ENCODE data around the gene PILRB. TPM values are rescaled to one million over a fixed set of nuclear protein-coding genes. Genes with fewer than 3 reads are reported as not detected.
"Not testable (repeated sequence)": the region's sequence is repeated elsewhere in the genome, so short reads cannot be mapped to it uniquely, and the experiment has no call there.

The PILRB gene
- polyA plus RNA-seq, 1 donor from 2014 or later, result 222 TPM

- H3F3A ChIP-seq (ENCODE audit: insufficient read depth, low read length, poor library complexity, severe bottlenecking); H2AFZ ChIP-seq (ENCODE audit: low read depth, low read length); H4K20me1 ChIP-seq (ENCODE audit: insufficient read depth); H3K4me2 ChIP-seq (ENCODE audit: low read length); H3K9ac ChIP-seq (ENCODE audit: low read length); H3K27ac ChIP-seq (ENCODE audit: low read length); H3K79me2 ChIP-seq (replicated peaks; ENCODE audit: insufficient read depth, low read length); H3K9me3 ChIP-seq (ENCODE audit: low read length); H3K4me3 ChIP-seq (ENCODE audit: low read length); H3K9me2 ChIP-seq (ENCODE audit: insufficient read depth, low read length); H3K27me3 ChIP-seq (ENCODE audit: insufficient read depth, low read depth, low read length); H3K36me3 ChIP-seq (ENCODE audit: insufficient read depth, low read length): not testable (repeated sequence)
Observed at GRCh38 chr7:100373870-100374598, 16.1 kb downstream of the PILRB start.

DNA sequence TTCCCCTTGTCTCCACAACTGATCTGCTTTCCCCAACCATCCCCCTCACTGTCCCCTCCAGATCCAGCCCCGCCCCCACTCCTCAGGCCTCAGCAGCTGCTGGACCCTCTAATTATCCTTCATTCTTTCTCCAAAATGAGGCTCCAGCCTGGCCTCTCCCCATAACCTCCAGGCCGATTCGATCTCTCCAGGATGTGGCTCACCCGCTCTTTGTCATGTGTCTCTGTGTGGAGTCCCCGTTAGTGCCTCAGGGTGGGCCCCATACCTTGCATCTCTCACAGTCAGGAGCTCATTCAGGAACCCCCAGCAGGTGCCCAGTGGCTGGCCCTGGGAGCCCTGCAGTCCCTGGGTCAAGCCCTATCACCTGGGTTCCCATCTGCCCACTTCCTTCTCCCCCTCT, 16.7 kb downstream of the PILRB start:
- TF ChIP-seq MXI1 (conservative IDR thresholded peaks at IDR 0.05; ENCODE audit: poor library complexity, severe bottlenecking) (no peak), SMC3 (conservative IDR thresholded peaks at IDR 0.05; ENCODE audit: poor library complexity) (no peak), CTCF (IDR thresholded peaks at IDR 0.05; ENCODE audit: poor library complexity, severe bottlenecking) (no peak)
- no peak overlapping the region for H3K4me3 ChIP-seq (ENCODE audit: low read length)
- H3K27ac ChIP-seq (ENCODE audit: low read length), result no peak overlapping the region
- no peaks in the 10 kb centered on the region for H3K27me3 ChIP-seq (ENCODE audit: insufficient read depth, low read depth, low read length)
- H3K36me3 ChIP-seq (ENCODE audit: insufficient read depth, low read length), result no peaks in the 10 kb centered on the region
- H3K9ac ChIP-seq (ENCODE audit: low read length), result no peak overlapping the region
- no peak overlapping the region for H3K4me2 ChIP-seq (ENCODE audit: low read length)
- H2AFZ ChIP-seq (ENCODE audit: low read depth, low read length), result no peak overlapping the region
- H3K9me2 ChIP-seq (ENCODE audit: insufficient read depth, low read length), result no peaks in the 10 kb centered on the region
- no peaks in the 10 kb centered on the region for H3K79me2 ChIP-seq (replicated peaks; ENCODE audit: insufficient read depth, low read length)
- H3F3A ChIP-seq (ENCODE audit: insufficient read depth, low read length, poor library complexity, severe bottlenecking), result no peaks in the 10 kb centered on the region
- H4K20me1 ChIP-seq (ENCODE audit: insufficient read depth), result no peaks in the 10 kb centered on the region
- no peaks in the 10 kb centered on the region for H3K9me3 ChIP-seq (ENCODE audit: low read length)

- TF ChIP-seq CTCF (IDR thresholded peaks at IDR 0.05; ENCODE audit: poor library complexity, severe bottlenecking), result no peak
- no peak for TF ChIP-seq POLR2AphosphoS5 (IDR thresholded peaks at IDR 0.05)
- Histone ChIP-seq H3K4me2 (ENCODE audit: low read length) (no peak overlapping the region), H4K20me1 (ENCODE audit: insufficient read depth) (no peaks in the 10 kb centered on the region), H3K27ac (ENCODE audit: low read length) (no peak overlapping the region), H2AFZ (ENCODE audit: low read depth, low read length) (no peak overlapping the region), H3K4me3 (ENCODE audit: low read length) (no peak overlapping the region), H3K9ac (ENCODE audit: low read length) (no peak overlapping the region), H3K9me3 (ENCODE audit: low read length) (no peaks in the 10 kb centered on the region), H3K36me3 (ENCODE audit: insufficient read depth, low read length) (no peaks in the 10 kb centered on the region), H3K79me2 (replicated peaks; ENCODE audit: insufficient read depth, low read length) (no peaks in the 10 kb centered on the region), H3F3A (ENCODE audit: insufficient read depth, low read length, poor library complexity, severe bottlenecking) (no peaks in the 10 kb centered on the region), H3K27me3 (ENCODE audit: insufficient read depth, low read depth, low read length) (no peaks in the 10 kb centered on the region), H3K9me2 (ENCODE audit: insufficient read depth, low read length) (no peaks in the 10 kb centered on the region)
Observed at GRCh38 chr7:100376066-100376465, 18.1 kb downstream of the PILRB start.

Measured in neural cell (in vitro differentiated cells).